Measurements from ENCODE around the gene RIGI. TPM values are rescaled to one million over a fixed set of nuclear protein-coding genes. Genes with fewer than 3 reads are reported as not detected.
"Not testable (repeated sequence)": the region's sequence is repeated elsewhere in the genome, so short reads cannot be mapped to it uniquely, and the experiment has no call there.

Gene RIGI
- 4.0 TPM for polyA plus RNA-seq (2013, experiment 1 of 2; ENCODE audit: insufficient read length)
- 4.0 TPM for polyA plus RNA-seq (2013, experiment 2 of 2; ENCODE audit: insufficient read length)

DNA sequence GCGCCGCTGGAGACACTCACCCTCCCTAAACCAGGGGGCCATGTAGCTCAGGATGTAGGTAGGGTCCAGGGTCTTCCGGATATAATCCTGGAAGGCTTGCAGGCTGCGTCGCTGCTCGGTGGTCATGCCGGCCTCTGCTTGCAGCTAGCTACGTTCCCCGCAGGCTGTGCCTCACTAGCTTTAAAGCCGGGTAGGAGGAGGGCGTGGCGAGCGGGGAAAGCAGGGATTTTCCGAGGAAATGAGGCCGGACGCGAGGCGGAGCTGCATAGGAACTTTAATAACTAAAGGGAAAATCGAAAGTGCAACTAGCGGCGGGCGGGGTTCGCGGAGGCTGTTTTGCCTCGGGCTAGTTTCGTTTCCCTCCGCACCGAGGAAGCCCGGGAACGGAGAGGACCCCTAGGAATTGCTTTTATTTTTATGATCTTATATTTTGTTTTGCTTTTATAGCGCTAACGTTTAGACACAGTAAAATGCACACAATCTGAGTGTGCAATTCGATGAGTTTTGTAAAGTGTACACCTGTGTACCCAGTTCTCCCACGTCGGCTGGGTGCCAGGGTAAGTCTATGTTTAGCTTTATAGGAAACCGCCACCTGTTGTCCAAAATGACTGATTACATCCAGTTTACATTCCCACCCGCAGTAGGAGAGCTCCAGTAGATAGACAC is at the start of gene RIGI:
TSS of gene RIGI (minus strand) at position 156 of the 666 bp plus-strand sequence. CDS start at position 126, 30 bp downstream.
- DNase-seq: peak; percentile 90

DNA sequence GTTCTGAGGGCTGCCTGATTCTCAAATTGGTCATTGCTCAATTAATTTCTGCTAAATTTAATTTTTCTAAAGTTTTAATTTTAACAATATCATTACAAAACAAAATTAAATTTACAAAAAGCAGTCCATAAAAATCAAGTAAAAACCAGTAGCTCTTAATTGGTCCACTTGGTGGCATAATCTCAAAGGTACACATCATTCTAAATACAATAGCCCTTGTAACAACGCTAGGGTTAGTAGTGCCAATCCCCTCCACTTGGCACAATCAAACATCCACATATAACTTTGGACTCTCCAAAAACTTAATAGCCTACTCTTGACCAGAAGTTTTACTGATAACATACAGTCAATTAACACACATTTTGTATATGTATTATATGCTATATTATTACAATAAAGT is 48.9 kb upstream of the RIGI start:
- no peak for DNase-seq

DNA sequence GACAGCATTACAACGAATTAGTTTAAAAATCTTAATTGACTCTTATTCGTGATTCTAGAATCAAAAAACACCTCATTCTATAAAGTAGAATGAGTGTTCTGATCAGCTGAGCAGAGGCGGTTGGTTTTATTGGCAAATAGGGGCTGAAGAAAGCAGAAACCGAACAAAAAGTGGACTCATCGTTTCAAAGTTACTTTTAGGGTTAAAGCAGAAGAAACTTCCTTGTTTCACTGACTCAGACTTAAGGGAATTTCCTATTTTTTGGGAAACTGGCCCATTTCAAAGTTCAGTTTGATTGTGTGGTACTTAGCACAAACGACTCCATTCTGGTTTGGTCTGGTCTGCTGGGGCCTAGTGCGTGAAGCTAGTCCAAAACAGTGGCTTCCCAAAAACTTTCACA is 47.8 kb upstream of the RIGI start:
- no peak for DNase-seq

DNA sequence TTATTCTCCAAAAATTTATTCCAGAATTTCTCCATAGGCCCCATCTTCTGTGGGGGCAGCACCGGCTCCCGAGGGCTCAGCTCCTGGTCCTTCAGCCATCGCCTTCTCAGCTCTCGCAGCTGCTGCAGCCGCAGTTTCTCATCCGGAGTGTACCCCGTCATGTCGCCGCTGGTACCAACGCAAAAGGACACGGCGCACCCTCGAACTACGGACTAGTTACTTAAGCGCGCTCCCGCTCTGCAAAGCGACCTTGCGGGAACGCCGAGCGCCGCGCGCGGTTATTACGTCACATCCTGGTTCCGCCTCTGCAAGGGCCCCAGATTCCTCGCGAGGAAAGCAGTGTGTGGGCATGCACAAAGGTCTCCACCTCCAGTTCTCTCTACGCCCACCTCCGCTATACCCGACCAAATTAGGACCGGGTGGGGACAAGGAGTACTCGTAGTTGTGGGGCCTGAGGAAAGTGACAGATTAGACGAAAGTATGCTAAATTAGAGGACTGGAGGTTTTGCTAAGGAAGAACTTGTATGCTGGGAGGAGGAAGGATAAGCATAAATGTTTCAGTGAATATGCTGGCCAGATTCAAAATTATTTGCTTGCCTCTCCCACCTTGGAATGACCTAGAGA is 47.0 kb upstream of the RIGI start, which contains the start of gene NDUFB6:
TSS of gene NDUFB6 (minus strand) at position 260 of the 624 bp plus-strand sequence. CDS start at position 161, 99 bp downstream.
- peak; percentile 93 for DNase-seq

DNA sequence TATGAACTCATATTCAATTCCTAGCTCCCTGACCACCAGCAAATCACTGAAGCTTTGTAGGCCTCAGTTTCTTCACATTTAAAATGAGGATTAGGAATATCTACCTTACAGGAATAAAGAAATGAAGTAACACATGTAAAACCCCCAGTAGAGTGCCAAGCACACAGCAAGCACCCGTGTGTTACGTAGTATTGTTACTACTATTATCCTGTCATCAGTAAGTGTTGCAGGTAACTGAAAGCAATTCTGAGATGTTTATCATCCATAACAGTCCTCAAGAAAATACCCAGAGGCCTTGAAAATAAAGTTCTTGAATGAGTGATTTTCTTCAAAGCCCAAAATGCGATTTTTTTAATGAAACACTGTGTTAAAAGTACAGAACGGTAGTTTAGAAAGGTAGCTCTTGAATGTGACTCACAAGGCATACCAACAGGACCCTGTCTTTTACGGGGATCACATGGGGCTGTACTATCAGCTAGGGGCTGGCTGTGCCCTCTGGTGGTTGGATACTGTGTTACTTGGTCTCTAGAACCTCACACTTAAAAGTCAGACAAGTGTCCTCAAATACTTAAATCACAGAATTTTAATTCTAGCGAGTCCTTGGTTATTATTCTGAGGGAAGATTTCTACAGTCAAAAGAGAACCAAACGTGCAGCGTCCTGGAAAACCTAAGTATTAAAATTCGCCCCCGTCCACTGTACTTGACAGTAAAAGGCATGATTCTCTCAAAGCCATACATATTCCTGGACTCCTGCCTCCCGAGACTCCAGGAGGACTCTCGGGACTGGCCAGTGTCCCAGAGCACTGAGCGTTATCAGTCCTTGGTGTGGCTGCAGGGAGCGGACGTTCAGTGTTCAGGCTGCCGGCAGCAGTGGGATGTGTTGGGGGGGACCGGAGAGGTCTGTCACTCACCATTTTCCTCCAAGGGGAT is 46.2 kb upstream of the RIGI start:
- peak; percentile 65 for DNase-seq

DNA sequence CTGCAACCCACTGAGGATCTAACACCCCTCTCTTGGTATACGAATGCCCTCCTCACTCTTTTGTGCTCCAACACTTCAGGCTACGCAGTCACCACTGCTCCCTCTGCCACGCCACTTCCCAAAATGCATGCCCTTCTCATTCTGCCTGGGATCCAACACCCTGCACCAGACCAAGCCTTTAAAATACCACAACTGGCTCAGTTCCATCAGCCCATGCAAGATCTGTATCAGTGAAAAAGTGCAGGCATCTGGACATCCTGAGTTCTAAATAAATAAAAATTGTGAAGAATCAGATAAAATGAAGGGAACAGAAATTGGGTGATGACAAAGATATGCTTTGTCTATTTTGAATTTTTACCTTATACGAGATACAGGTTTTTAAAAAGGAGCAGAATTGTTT is 44.3 kb upstream of the RIGI start:
- no peak for DNase-seq

DNA sequence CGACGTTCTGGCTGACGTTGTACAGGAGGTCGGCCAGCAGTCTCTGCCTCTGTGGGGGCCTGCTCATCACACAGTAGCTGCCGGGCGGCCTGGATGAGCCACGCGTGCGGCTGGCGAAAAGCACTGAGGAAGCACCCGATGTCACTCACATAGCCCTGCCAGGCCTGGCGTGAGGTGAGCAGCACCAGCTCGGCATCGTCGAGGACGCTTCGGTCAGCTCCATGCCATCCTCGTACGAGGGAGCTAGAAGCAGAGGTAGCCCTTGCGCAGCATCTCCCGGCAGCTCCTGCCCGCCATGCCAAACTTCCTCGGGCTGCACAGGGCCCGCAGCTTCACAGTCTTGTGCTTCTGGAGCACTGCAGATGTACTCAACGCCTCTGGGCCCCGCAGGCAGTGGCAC is 40.8 kb upstream of the RIGI start:
- DNase-seq: no peak

DNA sequence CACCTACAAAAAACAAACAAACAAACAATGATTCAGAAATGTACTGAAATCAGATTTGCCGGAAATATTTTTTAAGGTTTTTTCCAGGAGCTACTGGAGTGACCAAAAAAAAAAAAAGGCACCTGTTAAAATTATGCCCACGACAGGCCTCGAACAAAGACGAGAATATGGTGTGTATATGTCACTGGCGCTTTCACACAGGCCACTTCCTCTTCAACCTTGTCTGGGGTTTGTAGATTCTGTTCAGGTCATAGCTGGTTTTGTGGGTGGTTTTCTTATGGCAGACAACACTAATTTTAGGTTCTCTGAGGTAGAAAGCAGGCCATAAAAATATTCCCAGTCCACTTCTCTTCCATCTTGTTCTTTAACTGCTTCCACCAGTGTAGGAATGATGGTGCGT is 40.0 kb upstream of the RIGI start:
- no peak for DNase-seq

DNA sequence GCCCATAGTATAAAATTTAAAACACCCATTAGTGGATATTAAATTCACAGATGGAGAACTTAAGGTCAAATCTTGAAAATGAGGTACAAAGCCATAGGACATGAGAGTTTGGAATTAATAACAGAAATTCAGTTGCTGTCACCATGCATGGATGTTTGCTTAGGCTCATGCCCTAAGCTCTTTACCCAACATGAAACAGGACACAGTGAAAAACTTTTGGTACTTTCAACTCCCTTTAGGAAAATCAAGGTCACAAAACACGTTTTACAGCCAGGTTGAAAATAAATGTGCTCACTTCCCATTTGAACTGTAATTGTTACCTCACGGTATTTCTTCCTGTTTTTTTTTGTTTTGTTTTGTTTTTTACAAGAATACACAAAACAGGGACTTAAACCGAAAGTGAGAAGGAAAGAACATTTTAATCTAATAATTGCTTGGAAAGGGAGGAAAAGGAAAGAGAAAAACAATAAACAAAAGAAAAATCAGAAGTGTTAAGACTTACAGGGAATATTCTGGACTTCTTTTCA is 32.5 kb upstream of the RIGI start:
- DNase-seq: no peak

DNA sequence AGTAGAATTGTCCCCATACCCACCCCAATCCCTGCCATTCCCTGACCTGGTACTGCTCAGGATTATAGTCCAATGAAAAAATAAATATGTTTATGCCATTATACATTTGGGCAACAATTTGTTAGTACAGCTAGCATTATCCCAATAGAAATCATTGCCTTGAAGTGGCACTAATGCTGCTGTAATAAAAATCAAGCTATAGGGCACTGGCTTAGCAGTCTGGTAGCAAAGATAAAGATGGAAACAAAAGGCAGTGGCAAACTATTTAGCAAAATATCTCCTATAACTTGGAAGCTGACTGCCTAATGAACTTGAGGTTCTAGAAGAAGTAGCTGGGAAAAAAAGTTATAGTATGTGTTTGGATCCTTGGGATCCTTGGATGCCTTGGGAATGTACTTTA is 28.6 kb upstream of the RIGI start:
- no peak for DNase-seq

DNA sequence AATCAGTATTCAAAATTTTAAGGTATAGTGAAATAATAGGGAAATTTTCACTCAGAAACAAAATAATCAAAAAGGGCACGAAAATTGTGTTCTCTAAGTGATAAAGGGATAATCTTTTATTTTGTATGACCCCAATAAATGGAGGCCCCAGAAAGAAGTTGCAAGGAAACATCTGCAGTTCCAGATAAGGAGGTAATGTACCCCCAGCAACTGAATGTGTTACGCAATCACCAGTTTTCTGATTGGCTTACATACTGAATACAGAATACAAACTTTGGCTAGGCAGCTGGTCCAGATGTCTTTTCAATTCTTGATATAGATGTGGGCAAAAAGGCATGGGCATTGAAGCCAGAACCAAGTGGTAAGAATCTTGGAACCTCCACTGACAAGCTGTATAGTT is 28.1 kb upstream of the RIGI start:
- DNase-seq: no peak

DNA sequence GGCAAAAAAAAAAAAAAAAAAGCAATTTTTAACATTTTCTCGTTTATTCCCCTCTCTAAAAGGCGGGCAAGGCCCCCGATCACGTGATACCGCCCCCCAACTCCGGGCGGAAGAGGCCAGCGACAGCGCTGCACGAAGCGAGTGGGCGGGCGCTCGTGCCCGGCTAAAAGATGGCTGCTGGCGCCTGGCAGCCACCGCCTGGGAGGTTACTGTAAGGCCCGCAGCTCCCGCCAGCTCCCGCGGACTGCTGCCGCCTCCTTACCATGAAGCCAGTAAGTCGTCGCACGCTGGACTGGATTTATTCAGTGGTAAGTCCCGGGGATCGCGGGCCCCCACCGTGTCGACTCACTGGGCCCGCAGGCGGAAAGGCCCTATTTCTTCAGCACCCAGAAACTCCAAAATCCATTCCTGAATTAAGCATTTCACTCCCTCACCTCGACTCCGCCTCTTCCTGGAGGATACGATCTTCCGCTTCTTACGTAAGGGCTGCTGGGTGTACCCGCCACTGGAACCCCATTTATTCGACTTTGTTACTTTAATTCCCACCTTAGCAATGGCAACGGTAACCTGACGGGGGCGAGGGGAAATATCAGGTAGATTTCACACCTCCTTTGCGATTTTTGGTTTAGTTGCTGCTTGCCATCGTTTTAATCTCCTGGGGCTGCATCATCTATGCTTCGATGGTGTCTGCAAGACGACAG is 26.3 kb upstream of the RIGI start, which contains the start of the genes SMIM27 and TOPORS:
TSS of gene SMIM27 (plus strand) at position 156 of the 701 bp plus-strand sequence. CDS start at position 264, 108 bp downstream.
TSS of gene TOPORS (minus strand) at position 415 of the 701 bp plus-strand sequence. CDS start at position 265, 150 bp downstream.
- DNase-seq: peak; percentile 90

DNA sequence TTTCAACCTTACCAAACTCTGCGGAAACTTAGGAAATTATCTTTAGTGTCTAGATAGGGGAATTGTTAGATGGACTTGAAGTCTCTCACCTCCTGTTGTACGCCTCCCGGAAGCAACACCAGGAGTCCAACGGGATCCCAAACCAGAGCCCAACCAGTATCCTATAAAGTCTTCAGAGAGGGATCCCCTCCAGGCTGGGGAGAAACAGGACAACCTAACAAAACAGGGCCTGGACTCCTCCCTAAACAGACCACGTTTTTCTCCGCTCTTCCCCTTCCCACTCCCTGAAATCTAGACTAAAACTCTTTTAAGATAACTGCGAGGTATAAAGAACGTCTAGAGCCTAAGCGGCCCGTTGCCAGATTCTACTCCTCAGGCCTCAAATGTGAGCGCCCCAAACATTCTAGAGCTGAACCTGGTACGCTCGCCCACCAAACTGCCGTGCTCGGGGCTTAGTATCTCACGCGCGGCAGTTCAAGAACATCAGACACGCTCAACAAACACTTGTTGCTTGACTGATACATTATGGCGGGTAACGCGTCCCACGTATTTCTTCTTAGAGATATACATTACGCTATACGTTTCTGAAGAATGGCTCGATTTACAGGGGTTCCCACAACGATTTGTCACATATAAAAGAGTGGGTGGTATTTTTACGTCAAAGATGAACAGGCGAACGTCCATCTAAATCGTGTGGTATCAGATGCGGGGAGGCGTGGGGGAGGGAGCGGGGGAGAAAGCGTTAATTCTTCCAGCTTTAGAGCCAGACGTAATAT is 25.5 kb upstream of the RIGI start:
- peak; percentile 52 for DNase-seq

DNA sequence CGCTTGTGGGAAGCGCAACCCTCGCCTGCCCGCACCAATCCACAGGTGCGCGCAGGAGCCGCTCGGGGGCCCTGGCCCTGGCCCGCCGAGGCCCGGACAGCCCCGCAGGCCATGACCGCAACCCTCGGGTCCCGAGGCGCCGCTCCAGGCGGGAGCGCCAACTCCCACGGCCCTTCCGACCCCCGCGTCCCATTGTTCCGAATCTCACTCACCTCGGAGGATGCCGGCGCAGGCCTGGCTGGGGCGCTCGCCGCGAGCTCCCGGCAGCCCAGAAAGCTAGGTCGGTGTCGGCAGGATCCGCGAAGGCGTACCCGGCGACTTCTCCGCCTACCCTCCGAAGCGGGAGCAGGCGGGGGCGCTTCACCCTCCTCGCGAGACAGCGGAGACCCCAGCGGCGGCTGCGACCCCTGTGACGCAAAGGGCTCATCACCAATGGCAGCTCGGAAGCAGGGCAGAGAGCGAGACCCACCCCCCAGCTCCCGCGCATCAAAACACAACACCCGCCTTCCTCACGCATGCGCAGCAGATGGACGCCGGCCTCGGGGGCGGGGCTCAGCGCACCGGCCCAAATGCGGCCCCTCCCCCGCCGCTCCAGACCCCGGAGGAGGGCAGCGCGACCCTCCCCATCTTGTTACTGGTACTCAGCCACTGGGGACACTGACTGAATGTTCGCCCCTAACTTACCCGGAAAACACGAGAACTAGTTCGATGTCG is 24.7 kb upstream of the RIGI start:
- peak; percentile 94 for DNase-seq

DNA sequence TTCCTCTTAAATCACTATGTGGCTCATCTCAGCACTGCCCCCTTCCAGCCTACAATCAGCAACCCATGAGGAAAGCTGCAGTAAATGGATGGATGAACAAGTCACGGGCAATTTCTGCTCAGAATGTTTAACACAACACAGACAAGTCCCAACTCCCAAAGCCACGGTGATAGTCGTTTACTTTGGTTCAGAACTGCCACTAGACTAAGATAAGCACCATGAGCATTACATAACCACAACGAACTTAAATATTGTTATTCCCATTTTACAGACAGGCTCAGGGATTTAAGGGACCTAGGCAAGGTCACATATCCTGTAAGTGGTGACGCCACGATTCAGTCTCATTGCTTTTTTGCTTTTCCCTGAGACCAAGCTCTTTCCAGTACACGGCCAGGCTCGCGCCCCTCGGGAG is 24.2 kb upstream of the RIGI start:
- DNase-seq: peak; percentile 15

DNA sequence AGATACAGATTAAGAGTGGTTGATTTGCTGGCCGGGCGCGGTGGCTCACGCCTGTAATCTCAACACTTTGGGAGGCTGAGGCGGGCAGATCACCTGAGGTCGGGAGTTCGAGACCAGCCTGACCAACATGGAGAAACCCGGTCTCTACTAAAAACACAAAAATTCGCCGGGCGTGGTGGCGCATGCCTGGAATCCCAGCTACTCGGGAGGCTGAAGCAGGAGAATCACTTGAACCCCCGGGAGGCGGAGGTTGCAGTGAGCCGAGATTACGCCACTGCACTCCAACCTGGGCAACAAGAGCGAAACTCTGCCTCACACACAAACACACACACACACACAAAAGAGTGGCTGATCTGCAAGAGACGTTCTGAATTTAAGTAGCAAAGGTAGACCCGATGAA is 22.2 kb upstream of the RIGI start:
- DNase-seq: not testable (repeated sequence)

DNA sequence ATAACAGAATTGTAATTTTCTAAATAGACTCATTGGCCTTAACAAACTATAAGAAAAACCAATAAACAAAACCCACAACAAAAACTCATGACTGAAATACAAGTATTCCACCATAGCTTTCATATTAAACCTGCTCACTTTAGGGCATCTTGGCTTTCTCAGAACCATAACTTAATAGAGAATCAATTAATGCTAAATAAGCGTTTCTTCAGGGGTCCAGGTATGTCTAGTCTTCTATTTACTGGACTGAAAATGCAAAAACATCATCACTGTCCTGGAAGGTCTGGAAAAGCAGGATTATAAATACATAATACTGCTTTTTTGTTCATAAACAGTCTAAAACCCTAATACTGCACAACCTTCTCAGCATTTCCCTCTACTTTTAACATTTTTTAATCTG is 19.9 kb upstream of the RIGI start:
- DNase-seq: no peak

DNA sequence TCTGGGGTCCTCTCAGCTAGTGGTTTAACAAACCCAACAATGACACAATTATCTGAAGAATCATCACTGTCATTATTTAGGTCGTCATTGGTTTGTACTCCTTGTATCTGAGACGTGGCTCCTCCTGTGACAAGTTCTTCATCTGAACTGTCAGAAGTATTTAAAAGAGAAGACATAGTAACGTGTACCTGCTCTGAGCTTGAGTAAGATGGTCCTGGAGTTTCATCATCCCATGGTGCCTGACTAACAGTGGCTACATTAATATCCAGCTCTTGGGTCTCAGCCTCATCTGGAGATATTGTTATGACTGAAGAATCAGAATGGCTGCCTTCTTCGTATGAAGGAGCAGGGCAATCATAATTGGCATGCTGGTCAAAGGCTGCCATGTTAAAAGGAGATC is 17.1 kb upstream of the RIGI start:
- no peak for DNase-seq

DNA sequence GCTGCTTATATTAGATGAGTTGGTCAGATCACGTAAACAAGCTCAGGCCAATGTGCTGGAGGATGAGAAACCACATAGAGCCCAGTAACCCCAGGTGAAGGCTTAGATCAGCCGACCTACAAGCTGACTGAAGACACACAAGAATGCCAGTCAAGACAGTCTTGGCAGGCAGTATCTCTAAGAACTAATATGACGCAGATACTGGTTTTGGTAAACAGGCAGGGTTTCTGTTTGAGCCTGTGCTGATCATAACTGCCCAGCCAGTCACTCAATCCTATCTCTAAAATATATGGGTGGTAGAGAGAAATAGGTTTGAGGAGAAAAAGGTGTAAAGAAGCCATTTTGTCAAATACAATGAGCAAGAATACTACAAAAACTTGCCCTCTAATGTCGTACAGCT is 7.8 kb upstream of the RIGI start:
- no peak for DNase-seq

DNA sequence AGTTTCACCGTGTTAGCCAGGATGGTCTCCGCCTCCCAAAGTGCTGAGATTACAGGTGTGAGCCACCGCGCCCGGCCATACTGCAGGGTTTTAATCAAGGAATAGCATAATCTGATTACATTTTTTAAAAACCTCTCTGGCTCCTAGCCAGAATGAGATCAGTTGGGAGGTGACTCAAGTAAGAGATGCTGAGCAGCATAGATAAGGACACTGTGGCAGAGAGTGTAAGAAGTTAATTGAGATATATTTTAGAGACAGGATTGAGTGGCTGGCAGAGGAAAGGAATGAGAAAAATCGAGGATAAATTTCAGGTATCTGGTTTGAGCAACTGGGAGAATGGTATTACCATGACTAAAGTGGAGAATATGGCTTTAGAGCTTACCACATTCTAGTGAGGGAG is 7.3 kb upstream of the RIGI start:
- DNase-seq: no peak

DNA sequence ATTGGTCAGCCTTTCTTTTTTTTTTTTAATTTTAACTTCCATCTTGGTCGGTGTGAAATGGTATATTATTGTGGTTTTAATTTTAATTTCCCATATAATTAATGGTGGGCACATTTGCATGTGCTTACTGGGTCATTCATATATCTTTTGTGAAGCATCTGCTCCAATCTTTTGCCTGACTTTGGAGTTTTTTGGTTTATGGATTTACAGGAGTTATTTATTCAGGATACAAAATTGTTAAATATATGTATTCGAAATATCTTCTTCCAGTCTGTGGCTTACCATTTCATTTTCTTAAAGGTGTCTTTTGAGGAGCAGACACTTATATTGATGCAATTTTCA is 682 bp upstream of the RIGI start:
- DNase-seq: no peak

Measured in fibroblast of skin of abdomen (primary cell).